NCI-H226 (cell line): ENCODE data around the gene EXOC4.

Source experiments
- DNase-seq: peaks from one replicate; pipeline ENCODE4 v3.0.0-alpha.2; 2015

Gene EXOC4

GRCh38 chr7:133815611-133816210 lies 562.8 kb downstream of the EXOC4 start:
- DNase-seq: no peak

GRCh38 chr7:133819695-133820094 lies 566.8 kb downstream of the EXOC4 start:
- no peak for DNase-seq

GRCh38 chr7:133820584-133820983 lies 567.7 kb downstream of the EXOC4 start:
- no peak for DNase-seq

DNA sequence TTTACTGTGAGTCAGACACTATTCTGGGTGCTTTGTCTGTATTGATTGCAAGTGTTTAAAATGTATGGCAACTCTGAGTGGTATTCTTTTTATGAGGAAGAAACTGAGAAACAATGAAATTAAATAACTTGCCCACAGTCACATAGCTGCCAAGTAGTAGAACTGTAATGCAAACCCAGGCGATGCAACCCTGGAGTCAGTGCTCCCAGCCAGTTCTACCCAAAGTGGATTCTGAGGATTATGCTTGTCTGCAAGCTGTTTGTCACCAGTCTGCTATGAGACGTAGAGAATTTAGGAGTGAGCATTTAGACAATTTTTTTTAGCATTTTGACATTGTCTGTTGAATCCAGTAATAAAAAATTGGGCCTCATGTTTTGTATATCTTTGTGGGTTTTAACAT lies 568.3 kb downstream of the EXOC4 start:
- no peak for DNase-seq

DNA sequence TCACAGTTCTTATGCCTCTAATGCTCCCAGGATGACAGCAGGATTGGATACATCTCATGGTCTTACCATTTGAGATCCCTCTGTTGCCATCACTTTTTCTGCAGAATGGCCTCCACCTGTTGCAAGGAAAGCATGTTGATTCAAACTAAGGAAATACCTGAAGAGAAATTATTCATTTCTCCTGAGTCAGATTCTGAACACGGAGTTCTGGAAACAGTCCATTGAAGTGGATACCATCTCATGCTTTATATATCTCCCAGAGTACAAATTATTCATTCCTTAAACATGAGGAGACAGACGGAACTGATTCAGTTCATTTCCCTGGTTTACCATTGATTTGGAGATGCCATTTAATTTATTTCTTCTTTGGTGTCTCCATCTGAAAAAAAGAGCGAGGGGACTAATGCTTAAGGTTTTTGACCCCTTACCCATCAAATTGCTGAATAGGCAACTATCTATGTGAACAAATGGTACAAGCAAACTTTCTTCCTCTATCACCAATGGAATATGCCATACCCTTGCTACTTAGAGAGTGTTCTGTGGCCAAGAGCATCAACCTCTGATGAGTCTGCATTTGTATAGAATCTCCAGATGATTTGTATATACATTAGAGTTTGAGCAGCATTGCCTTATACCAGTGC lies 569.2 kb downstream of the EXOC4 start:
- no peak for DNase-seq

GRCh38 chr7:133822868-133823552 lies 570.1 kb downstream of the EXOC4 start:
- no peak for DNase-seq

GRCh38 chr7:133824132-133824531 lies 571.3 kb downstream of the EXOC4 start:
- DNase-seq: no peak

DNA sequence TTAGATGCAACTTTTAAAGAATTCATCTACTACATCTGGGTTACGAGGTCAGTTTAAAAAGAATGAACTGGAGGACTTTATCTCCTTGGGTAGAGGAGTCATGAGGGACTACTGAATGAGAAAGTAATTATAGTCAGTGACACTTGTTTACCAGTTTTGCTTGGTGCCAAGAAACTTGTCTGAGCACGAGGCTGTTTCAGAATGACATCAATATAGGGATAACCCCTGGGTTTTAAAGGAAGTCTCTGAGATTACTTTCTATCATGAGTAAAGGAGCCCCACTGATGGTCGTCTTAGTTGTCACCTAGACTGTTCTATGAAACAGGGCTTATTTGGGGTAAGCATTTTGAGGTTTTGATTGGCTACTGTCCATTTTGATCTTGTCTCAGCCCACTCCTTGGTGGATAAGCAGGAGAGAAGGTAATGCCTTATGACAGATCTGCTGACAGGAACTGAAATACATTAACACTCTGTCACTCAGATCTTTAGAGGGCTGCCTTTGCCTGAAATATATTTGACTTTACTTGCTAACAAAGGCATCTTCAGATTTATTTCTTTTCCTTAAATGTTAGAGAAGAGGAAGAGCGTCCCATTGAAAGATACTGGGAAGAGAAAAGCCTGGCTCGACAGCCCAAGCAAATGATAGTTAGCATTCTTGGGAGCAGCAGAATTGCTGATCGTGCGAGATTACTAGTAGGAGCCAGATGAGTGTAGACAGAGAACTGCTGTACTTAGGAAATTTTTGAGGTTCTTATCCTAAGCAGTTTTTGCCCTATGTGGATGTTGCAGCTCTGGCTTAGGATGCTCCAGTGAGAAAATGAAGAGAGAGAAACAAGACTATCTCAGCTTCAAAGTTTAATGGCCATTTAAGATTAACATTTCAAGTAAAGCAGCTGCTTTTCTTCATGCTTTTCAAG lies 575.1 kb downstream of the EXOC4 start:
- DNase-seq: no peak

DNA sequence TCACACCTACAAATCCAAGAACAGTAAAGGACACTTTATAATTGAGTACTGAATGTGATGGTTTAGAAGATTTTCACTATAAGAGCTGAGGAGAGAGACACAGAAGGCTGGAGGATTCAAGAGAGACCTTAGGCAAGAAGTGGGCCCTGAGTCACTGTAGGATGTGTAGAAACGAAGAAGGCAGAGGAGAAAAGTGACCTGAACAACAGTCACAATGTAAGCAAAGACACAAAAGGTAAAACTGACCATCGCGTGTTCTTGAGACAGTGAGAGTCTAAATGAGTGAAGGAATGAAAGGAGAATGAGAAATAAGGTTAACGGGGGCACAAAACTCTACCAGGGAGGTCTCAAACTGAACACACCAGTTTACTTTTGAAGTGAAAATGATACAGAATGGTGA lies 576.0 kb downstream of the EXOC4 start:
- DNase-seq: no peak

DNA sequence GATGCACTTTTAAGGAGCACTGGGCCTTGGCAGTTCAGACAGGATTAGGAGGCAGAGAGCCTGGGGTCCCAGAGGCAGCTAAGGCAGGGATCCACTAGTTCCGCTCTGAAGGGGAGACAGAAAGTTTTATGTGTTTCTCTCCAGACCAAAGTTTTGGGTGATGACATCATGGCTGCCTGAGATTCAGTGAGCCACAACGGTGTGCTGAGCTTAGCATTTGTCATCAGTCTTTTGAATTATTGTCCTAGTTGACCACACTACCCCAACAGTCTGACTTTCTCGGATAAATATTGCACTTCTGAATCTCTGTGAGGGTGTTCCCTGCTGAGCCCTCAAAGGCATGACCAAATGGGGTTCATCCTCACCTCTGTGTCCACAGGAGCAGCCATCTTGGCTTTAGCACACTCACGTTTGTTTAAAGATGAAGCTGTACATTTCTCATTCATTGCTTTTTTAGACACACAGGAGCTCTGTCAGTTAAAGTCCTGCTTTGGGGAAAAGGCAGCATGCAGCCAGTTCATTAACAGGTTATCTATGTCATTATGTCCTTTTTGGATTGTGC lies 576.5 kb downstream of the EXOC4 start:
- no peak for DNase-seq

DNA sequence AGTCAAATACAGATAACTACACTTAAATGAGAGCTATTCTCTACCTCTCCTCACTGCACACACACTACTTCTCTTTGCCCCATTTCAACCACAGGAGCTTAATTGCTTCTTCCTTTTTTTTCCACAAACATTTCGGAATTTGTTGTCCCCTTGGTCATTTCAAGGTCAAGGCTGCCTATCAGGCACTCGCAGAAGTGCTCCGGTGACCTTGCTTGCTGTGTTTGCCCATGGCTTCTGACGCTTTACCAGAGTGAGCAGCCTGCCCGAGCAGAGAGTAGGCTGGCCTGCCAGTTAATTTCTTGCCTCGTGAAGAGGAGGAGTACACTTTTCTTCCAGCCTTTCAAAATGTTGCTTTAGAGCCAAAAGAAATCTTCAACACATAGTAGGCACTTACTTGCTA lies 577.2 kb downstream of the EXOC4 start:
- no peak for DNase-seq

GRCh38 chr7:133836666-133837065 lies 583.8 kb downstream of the EXOC4 start:
- DNase-seq: no peak

GRCh38 chr7:133837224-133837623 lies 584.3 kb downstream of the EXOC4 start:
- DNase-seq: no peak

DNA sequence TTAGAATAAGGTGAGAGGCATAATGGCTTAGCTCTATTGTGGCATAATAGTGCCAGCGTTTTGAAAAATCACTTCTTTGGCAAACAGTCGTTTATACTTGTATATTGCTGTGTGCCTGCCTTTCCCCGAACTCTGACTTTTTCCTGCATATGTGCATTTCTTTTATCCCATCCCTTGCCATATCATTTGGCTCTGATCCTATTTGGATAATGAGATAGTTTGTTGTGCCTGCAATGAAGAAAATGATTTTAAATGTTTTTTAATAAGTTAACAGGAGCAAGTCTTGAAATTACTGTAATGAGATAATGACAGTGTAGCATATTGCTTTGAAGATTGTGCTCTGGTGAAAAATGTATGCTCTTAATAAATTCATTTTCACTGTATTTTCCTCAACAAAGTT lies 586.2 kb downstream of the EXOC4 start:
- no peak for DNase-seq

DNA sequence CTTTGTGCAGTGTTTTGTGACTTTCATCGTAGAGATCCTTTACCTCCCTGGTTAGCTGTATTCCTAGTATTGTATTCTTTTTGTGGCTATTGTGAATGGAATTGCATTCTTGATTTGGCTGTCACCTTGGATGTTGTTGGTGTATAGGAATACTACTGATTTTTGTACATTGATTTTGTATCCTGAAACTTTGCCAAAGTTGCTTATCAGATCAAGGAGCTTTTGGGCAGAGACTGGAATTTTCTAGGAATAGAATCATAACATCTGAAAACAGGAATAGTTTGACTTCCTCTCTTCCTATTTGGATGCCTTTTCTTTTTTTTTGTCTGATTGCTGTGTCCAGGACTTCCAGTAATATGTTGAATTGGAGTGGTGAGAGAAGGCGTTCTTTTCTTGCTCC lies 590.5 kb downstream of the EXOC4 start:
- DNase-seq: no peak

DNA sequence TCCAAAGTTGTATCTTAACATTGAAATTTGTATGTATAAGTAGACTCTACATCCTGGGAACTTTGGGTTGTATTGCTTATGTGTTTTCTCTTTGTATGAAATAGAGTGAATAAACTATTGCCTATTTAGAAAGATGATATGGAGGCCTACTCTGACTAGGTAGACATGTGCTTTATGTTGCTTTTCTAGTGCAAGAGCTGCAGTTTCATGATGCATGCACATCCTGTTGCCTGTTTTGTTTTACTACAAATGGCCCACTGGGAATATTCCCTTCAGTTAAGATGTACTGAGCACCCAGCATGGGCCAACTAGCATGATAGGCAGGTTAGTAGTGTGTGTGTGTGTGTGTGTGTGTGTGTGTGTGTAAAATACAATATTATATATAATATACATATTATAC lies 592.1 kb downstream of the EXOC4 start:
- no peak for DNase-seq

DNA sequence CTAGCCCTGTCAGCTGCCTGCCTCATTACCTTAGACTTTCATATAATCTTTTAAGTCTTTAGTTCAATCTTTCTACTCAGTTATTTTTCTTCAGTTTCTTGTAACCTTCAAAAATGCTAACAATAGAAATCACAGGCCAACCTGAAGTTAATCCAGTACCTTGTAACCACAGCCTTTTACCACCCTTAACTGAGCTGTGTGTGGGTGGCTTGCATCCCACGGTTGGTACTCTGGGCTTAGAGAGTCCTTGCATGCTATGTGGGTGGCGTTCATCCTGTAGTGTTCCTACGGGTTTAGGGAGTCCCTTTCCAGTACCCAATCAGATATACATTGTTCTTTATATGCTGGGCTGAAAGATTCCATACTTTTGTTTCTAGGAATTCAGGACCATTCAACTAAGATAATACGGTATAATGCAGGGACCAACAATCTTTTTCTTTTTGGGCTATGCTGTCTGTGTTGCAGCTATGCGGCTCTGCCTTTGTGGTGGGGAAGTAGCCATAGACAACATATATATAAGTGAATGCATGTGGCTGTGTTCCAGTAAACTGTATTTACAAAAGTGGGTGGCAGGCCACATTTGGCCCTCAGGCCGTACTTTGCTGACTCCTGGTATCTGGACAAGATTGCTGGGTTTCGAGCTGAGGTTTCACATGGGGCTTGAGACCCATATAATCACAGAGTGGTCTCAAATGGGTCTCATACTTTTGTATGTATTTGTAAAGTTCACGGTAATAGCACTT lies 593.5 kb downstream of the EXOC4 start:
- no peak for DNase-seq

DNA sequence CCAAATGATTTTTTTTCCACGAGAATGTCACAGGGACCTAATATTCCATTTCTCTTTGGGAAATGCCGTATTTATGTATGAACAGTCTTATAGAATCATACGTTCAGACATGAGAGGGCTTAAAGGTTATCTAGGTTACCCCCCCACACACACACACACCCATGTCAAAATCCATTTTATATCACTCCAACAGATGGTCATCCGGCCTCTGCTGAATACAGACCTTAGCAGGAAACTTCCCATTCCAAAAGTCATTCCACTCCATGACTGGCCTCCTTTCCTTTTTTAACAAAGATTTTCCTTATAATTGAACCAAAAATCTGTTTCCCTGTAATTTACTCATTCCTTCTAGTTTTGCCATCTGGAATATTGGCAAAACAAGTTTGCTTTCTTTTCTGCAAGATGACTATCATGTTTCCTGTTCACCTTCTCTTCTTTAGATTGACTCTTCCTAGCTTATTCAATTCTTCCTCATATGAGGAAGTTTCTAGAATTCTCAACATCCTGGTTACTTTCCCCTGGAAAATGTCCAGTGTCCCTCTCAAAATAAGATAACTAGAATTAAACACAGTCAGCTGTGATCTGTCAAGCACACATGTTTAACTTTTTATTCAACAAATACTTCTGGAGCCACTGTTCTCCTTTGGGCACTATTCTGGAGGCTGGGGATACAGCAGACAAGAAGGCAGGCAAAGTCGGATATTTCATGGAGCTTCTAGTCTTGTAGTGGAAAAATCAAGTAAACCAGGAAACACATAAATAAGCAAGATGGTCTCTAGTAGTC lies 597.8 kb downstream of the EXOC4 start:
- no peak for DNase-seq

GRCh38 chr7:133851411-133851810 lies 598.5 kb downstream of the EXOC4 start:
- DNase-seq: no peak

- peak; percentile 97 for DNase-seq
Measured at GRCh38 chr7:133853706-133854276, 600.9 kb downstream of the EXOC4 start.

- DNase-seq: peak; percentile 28
Measured at GRCh38 chr7:133854739-133855138, 601.9 kb downstream of the EXOC4 start.
